ENCODE results near the gene FAM13C. TPM values are rescaled to one million over a fixed set of nuclear protein-coding genes. Genes with fewer than 3 reads are reported as not detected.

FAM13C gene
- total RNA-seq, 1 donor from 2014 or later: 11.4 TPM

DNA sequence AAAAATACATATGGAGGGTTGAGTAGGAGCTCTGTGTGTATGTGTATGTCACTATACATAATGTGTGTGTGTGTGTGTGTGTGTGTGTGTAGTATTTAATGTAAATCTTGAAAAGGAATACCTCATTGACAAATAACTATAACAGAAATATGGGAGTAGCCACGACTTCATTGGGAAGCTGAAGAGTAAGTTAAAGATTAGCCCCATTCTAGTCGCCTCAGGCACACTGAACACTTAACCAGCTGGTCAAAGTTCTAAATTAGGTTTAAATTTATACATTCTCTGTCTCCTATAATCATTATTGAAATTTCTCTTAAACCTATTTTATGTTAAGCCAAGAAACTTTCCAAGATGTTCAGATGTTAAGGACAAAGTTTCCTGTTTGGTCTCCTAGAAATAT lies 45.3 kb downstream of the FAM13C start:
- DNase-seq (ENCODE audit: low spot score): no peak

DNA sequence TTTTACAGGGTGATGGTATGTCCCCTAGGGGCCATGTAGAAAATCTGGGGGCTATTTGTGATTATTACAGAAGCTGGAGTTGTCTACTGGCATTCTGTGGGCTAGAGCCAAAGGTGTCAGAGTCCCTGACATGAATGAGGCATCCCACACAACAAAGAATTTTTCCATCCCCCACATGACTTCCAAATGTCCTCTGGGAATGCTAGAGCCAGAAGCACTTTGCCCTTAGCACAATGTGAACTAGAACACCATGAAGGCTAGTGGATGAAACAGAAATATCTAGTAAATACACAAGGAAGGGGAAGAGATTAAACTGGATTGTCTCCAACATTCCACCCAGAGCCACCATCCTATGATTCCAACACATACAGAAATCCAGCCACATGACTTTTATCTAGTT lies 46.9 kb downstream of the FAM13C start:
- peak; percentile 12 for DNase-seq (ENCODE audit: low spot score)

DNA sequence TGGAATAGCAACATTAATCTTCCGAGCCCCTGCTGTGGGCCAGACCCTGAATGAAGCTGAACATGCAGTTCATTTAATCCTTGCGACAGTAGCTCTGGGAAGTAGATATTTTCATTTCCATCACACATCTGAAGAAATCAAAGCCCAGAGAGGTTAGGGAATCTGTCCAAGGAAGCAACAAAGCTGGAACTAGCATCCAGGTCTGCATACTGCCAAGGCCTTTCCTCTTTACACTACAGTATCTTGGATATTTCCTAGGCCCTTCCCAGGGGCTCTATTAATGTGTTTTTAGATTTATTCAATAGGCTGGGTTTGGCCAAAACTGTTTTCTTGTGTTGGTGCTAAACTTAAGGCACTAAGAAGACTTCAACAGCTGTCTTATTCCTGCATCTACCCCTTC lies 48.1 kb downstream of the FAM13C start:
- no peak for DNase-seq (ENCODE audit: low spot score)

DNA sequence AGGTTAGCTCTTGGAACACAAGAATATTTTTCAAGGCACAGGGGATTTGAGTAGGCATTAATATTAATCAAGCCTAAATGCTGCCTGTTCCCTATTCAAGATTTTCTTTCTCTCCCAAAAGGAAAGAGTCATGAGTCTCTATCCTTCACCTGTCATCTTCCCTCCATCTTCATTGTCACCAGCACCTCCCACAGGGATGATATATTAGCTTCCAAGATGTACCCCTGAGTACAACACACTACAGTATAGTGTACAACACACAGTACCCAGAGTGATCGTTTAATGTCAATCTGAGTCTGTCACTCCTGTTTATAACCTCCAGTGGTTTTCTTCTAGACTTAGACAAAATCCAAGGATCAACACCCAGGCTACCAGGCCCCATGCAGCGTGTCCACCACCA lies 50.1 kb downstream of the FAM13C start:
- DNase-seq (ENCODE audit: low spot score): no peak

DNA sequence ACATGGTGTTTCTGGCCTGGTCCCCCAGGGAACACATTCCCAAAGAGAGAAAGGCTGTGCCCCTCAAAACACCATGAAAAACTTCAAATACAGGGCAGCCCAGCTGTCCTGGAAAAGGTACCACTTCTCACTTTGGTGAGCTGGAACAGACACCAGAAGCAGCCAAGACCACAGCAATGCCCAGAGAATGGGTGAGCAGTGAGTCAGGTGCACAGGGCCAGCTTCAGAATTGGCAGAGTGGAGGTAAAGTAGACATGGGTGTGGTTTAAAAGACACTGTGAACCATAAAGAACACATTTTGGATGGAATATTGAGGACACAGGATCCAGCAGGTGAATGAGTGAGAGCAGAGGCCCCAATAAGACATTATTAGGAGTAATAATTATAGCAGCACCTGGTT lies 51.3 kb downstream of the FAM13C start:
- no peak for DNase-seq (ENCODE audit: low spot score)

DNA sequence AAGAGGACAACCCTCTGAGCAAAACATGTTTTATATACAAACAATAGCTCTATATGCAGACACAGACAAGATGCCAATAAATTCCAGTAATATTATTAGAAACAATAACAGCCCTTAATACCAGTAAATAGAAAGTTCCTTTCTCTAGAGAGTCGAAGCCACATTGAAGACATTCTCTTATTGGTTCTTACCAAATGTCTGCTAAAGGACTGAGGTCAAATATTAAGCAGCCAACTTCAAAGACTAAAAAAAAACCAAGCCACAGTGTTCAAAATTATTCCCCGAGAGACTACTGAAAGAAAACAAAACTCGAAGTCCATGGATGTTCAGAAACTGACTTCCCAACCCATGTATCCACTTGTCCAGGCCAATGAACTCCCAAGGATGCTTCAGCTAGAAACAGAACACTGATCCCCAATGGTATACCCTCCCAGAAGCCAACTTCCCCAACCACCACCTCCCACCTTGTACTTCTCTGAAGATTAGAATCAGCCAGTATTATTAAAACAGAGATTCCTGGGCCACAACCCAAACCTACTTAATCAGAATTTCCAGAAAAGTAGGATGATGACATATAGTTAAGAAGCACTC lies 51.9 kb downstream of the FAM13C start:
- DNase-seq (ENCODE audit: low spot score): no peak

DNA sequence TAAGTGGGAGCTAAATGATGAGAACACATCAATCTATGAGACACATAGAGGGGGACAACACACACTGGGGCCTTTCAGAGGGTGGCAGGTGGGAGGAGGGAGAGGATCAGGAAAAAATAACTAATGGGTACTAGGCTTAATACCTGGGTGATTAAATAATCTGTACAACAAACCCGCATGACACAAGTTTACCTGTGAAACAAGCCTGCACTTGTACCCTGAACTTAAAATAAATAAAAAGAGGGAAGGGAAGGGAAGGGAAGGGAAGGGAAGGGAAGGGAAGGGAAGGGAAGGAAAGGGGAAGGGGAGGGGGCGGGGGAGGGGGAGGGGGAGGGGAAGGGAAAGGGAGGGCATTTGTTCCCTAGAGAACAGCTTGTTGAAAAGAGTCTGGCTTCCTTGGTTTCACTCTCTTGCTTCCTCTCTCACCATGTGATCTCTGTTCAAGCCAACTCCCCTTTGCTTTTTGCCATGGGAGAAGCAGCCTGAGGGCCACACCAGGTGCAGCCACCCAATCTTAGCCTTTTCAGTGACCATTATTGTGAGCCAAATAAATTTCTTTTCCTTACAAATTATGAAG lies 57.7 kb downstream of the FAM13C start:
- DNase-seq (ENCODE audit: low spot score): no peak

DNA sequence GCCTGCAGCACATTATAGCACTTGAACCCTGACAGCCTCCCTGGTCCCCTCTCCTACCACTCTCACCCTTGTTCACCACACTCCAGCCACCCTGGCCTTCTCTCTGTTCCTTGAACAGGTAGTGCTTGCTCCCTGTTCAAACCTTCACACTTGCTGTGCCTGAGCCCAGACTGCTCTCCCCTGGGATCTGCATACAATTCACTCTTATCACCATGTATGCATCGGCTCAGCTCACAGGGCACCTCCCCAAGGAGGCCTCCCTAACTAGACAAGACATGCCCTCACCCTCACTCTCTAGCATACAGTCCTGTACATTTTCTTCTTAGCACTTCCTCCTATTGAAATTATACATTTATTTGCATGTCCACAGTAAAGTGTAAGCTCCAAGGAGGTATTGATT lies 59.3 kb downstream of the FAM13C start:
- DNase-seq (ENCODE audit: low spot score): no peak

DNA sequence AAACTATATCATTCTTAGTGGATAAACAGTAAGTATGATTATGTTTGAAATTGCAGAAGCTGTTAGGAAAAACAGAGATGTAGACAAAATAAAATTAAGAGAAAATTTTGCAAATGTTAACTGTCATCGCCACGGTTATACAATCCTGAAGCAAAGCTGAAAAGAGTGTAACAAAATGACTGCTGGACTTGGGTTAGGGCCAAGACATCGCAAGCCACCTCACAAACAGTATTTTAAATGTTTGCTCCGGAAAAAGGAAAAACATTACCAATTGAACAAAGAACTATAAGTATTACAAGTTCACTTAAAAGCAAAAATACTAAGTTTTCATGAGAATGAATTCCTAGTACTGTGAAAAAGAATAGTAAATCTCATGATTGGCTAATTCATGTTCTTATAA lies 60.0 kb downstream of the FAM13C start:
- DNase-seq (ENCODE audit: low spot score): no peak

DNA sequence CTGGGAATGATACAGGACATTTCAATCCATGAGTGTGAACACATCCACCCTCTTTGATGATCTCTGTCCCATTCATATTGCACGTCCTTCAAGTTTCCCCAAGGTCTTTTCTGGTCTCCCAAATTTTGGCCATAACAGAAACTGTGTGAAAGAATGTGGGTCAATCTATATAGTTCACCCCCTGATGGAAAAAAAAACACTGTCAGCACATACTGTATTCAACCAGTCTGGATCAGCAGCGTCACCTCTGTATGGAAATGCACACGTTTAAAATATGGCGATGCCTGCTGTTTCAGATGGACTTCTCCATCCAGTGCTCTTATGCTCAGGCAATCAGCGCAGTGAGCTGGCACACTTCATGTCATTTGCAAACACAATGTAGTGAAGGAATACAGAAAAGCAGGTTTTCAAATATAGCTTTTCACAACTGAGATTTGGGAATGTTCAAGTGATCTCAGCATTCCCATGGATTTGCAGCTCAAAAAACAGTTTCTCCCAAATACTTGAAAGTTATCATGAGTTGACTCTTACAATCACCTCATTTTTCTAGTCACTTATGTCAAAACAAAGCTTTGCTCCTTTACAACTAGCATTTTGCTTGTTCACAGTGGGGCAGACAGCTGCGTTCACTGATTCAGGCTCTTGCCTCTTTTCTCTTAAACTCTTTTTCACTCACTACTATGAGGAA lies 61.1 kb downstream of the FAM13C start:
- no peak for DNase-seq (ENCODE audit: low spot score)

DNA sequence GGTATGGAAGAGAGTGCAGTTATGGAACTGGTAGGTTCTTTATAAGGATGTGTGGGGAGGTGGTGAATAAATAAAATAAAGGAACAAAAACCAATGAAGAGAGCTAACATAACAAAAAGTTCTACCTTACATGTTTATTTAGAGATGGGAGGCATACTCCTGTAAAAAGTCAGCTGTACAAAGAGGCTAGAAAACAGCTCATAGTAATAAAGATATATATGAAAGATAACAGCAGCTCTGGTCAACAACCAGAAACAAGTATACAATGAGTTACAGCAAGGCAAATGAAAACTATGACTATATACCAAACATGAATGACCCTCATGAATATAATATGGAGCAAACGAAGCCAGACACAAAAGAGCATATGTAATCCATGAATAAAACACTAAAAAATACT lies 62.0 kb downstream of the FAM13C start:
- no peak for DNase-seq (ENCODE audit: low spot score)

DNA sequence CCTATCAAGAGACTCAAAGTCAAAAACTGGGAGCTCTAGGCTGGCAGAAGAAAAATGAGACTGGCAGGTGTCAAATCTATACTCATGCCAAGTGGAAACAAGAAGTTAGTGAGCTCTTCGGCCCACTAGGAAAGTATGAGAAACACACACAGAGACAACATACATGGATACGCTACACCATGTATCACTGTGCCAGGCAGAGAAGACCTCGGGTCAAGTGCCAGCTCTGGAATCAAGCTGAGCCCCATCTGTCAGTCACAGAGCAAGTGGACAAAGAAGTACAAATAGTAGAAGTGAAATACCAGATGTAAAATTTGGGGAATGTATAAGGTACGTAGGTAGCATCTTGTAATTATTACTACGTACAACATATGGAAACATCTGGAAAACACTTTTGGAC lies 62.4 kb downstream of the FAM13C start:
- DNase-seq (ENCODE audit: low spot score): no peak

DNA sequence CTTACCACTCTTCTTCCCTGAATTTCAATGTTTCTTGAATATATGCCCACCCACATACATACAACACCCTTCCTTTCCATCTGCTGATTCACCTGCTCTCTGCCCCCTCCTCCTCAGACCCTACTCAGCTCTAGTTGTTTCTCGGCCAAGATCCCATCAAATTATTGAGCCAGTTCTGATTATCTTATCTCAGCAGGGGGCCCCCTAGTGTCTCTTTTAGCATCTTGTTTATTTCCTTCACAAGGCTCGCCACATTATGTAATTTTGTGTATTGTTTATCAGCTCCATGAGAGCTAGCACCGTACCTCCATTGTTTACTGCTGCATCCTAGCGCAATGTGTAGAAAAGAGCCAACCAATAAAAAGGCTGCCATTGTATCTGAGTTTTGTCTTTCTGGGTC lies 71.9 kb downstream of the FAM13C start:
- DNase-seq (ENCODE audit: low spot score): no peak

DNA sequence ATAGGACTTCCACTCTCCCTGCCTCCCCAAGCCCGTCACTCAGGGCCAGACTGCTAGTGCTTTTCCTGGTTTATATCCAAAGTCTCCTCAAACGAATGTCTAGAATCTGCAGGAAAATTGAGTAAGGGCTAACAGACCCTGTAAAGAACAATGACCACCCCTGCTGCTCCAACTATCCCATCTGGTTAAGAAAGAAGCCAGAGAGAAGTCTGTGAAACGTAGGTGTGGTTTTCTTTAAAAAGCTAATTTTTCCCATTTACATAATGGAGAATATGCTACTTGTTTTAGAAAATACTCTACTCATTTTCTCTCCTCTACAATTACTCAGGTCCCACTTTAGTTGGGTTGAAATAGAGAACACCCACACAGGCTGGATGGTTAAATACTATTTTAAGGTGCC lies 72.5 kb downstream of the FAM13C start:
- DNase-seq (ENCODE audit: low spot score): no peak

DNA sequence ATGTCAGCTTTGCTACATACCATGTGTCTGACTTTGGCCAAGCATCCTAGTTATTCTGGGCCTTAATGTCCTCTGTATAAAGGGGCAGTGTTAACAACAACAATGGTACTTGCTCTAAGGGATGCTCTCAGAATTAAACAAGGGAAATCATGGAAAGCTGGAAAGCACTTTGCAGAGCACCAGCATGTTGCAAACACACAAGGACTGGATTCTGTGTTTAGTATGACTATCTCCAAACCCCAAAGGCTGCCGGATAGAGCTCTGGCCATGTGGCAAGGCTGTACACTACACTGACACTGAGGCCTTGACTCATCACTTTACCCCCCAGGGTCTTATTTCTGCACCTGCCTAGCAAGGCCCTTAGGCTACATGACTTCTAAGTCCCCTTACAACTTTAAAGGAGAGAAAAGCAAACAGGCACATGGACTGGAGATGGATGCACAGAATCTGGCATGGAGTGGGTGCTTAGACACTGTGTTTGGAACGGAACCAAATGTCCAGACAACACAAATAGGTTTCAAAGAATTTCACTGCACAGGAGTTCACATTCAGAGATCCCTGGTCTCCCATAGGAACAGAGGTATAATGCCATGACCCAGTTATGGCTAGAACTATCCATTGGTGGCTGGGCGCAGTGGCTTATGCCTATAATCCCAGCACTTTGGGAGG lies 74.6 kb downstream of the FAM13C start:
- DNase-seq (ENCODE audit: low spot score): no peak

DNA sequence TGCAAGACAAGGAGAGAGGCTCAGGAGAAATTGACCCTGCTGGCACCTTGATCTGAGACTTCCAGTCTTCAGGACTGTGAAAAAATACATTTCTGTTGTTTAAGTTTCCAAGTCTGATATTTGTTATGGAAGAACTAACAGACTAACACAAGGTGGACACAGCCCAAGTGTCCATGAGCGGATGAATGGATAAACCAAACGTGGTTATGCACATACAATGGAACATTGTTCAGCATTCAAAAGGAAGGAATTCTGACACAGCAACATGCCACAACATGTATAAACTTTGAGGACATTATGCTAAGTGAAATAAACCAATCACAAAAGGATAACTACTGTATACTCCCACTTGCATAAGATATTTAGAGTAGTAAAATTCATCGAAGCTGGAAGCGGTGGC lies 76.5 kb downstream of the FAM13C start:
- no peak for DNase-seq (ENCODE audit: low spot score)

DNA sequence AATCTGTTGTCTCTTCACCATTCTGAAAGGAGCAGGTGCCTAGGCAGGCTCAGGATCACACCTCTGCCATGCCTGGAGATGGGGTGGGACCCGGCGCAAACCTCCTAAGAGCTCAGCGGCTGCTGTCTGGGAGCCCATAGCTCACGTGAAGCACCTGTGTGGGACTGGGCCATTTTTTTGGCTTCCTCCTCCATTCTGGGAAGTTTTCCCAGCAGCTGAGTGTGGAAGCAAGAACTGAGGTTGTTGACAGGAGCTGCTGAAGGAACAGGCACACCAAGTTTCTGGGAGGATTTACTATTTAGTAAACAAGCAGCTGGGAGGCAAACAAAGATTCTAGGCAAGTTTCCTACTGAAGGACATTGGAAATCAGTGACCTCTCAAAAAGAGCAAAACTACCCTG lies 77.3 kb downstream of the FAM13C start:
- DNase-seq (ENCODE audit: low spot score): no peak

DNA sequence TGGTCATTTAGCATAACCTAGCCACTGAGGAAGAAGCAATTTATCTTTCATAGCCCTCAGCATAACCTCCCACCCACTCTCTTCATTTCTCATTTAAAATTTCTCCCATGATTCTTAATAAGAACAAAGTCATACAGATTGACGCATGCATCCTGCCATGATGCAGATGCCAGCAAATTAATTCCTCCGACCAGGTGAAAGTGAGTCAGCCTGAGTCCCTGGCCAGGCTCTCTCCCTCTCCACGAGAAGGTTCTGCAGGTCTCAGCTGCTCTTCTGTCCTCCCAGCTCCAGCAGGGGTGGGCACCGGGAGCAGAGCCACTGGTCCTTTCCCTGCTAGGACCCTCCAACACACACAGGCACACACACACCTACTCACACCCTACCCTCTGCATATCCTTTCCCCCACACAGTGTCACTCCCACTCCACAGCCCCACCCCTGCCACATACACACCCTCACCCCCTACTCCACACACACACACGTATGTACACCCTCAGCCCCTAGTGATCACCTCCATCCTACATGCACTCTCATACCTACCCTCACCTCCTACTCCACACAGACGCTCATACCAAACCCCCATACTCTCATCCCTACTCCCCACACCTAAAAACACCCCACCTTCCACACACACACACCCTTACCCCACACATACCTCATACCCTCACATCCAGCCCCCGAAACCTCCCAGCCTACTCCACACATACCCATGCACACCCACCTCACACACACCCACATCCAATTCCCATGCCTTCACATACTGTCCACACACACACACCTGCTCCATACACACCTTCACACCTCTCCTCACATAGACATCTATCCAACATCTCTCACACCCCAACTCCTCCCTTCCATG lies 78.0 kb downstream of the FAM13C start:
- DNase-seq (ENCODE audit: low spot score): no peak

DNA sequence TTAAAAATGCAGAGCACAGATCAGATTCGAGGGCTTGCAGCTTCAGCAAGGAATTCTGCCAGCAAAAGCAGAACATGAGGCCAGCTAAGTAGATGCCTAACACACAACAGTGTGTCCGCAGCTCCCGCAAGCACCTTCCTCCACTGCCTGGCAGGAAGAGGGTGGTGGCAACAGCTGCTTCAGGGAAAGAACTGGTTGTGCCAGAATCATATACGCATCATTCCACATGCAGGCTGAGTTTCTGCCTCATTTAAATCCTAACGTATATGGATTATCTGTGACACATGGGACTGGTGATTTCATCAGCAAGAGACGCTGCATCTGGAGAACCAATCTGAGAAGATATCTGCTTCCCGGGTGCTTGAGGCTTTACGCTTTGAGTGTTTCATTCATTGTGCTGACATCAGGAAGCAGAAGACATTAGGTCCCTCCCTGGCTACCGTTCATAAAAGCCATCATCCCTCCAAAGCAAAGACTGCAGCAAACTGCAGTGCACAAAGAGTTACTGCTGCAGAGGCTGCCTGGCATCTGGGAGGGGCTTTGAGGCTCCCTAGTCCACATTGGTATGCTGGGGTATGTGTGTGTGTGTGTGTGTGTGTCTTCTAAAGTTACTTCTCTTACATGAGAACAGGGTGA lies 78.8 kb downstream of the FAM13C start:
- DNase-seq (ENCODE audit: low spot score): no peak

DNA sequence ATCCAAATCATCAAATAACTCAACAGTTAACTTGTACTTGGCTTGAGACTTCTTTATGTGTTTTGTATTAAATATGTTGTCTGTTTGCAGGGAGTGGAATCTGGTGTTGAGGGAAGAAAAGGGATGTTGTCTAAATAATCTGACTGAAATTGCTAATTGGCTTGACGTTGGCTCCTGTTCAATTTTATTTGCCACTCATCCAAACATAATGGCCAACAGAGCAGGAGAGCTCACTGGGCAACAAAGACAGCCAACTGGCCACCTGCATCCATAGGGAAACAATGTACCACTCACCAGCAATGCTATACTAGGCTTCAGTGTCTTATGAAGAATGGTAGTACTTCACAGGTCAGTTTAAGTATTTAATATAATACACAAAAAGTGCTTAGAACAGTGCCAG lies 80.5 kb downstream of the FAM13C start:
- no peak for DNase-seq (ENCODE audit: low spot score)

DNA sequence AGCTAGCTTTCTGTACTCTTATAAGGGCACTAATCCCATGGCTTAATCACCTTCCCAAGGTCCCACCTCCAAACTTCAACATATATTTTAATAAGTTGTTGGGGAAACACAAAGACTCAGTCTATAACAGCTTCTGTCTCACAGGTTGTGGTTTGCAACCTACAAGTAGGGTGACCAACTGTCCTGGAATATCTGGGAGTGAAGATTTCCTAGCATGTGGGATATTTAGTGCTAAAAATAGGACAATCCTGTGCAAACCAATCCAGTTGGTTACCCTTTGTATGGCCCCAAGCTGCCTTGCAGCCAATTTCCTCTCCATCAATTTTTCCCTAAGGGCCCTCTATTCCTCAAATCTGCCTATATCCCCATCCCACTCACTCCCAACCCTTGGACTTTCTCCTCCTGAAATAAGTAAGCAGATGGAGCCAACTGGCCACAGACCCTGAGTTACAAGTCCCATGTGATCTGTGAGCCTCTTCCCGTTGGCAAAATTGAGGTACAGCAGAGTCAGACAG lies 82.3 kb downstream of the FAM13C start:
- no peak for DNase-seq (ENCODE audit: low spot score)

Data from mucosa of gallbladder (tissue), 1 donor.